GM23338 (cell line): ENCODE data around the gene GPR25. TPM values are rescaled to one million over a fixed set of nuclear protein-coding genes. Genes with fewer than 3 reads are reported as not detected.

Experiments
- ATAC-seq: fragments of 200-7000 bp; cut with Tn5 transposase; 3 replicates; pipeline ENCODE4 v1.9.1; 2020
- DNase-seq: peaks from one replicate; pipeline ENCODE4 v3.0.0-alpha.2; 2015; ENCODE audit warnings: low spot score
- H2AFZ ChIP-seq: fragments of 200-600 bp; sonication (generic); 2 replicates; pipeline ENCODE4 v1.8.0; 2016; ENCODE audit warnings: antibody characterized with exemption, mild to moderate bottlenecking, moderate library complexity
- H3F3A ChIP-seq: fragments of 200-600 bp; sonication (generic); replicated peaks from 2 replicates; pipeline ENCODE4 v1.8.0; 2017; ENCODE audit warnings: antibody characterized with exemption, mixed run types, low read depth
- H3K27ac ChIP-seq: fragments of 200-600 bp; sonication (generic); 2 replicates; pipeline ENCODE4 v1.6.1; 2016; ENCODE audit warnings: low read depth
- H3K27me3 ChIP-seq: fragments of 200-600 bp; sonication (generic); 2 replicates; pipeline ENCODE4 v1.8.0; 2016; ENCODE audit warnings: mild to moderate bottlenecking, mixed run types, moderate library complexity; ENCODE audit not compliant: insufficient read depth
- H3K36me3 ChIP-seq: fragments of 200-600 bp; sonication (generic); 2 replicates; pipeline ENCODE4 v1.8.0; 2016; ENCODE audit warnings: mild to moderate bottlenecking; ENCODE audit not compliant: insufficient read depth
- H3K4me1 ChIP-seq: fragments of 200-600 bp; sonication (generic); 2 replicates; pipeline ENCODE4 v1.8.0; 2016; ENCODE audit warnings: mild to moderate bottlenecking, moderate library complexity; ENCODE audit not compliant: insufficient read depth
- H3K4me2 ChIP-seq: fragments of 200-600 bp; sonication (generic); 2 replicates; pipeline ENCODE4 v1.7.1; 2017; ENCODE audit warnings: mixed run types
- H3K4me3 ChIP-seq: fragments of 200-600 bp; sonication (generic); 2 replicates; pipeline ENCODE4 v1.6.1; 2016; ENCODE audit warnings: mixed run types
- H3K79me2 ChIP-seq: fragments of 200-600 bp; sonication (generic); replicated peaks from 2 replicates; pipeline ENCODE4 v1.8.0; 2017; ENCODE audit warnings: mild to moderate bottlenecking; ENCODE audit not compliant: insufficient read depth
- H3K9me2 ChIP-seq: fragments of 200-600 bp; sonication (generic); 2 replicates; pipeline ENCODE4 v1.8.0; 2017; ENCODE audit not compliant: insufficient read depth
- H4K20me1 ChIP-seq: fragments of 200-600 bp; sonication (generic); replicated peaks from 2 replicates; pipeline ENCODE4 v1.8.0; 2017; ENCODE audit warnings: mild to moderate bottlenecking; ENCODE audit not compliant: insufficient read depth
- H3K27ac Mint-ChIP-seq: 2 replicates; pipeline ENCODE4 v1.8.0; 2020; ENCODE audit warnings: inconsistent platforms, mild to moderate bottlenecking, moderate library complexity, mixed read lengths
- H3K27me3 Mint-ChIP-seq: 3 replicates; pipeline ENCODE4 v1.8.0; 2022; ENCODE audit warnings: low read depth, mild to moderate bottlenecking, moderate library complexity, mixed read lengths, inconsistent platforms; ENCODE audit not compliant: insufficient read depth, poor library complexity
- H3K36me3 Mint-ChIP-seq: 3 replicates; pipeline ENCODE4 v1.8.0; 2021; ENCODE audit warnings: low read depth, mild to moderate bottlenecking, inconsistent platforms, moderate library complexity, mixed read lengths
- H3K4me1 Mint-ChIP-seq: 3 replicates; pipeline ENCODE4 v1.8.0; 2020; ENCODE audit warnings: mild to moderate bottlenecking, inconsistent platforms, mixed read lengths
- H3K4me3 Mint-ChIP-seq: 3 replicates; pipeline ENCODE4 v1.8.0; 2021; ENCODE audit warnings: moderate library complexity, mild to moderate bottlenecking, inconsistent platforms, mixed read lengths
- H3K9me3 Mint-ChIP-seq: 3 replicates; pipeline ENCODE4 v1.8.0; 2020; ENCODE audit warnings: moderate library complexity, mild to moderate bottlenecking, inconsistent platforms, mixed read lengths
- CREB1 ChIP-seq: fragments of 250-450 bp; sonication (Bioruptor Pico); IDR thresholded peaks from 2 replicates; pipeline ENCODE4 v1.5.0; 2020; ENCODE audit warnings: low read depth, mild to moderate bottlenecking, moderate library complexity
- EZH2 ChIP-seq: fragments of 200-600 bp; sonication (generic); IDR thresholded peaks from one replicate; pipeline ENCODE4 v1.8.0; 2017; ENCODE audit warnings: antibody characterized with exemption, mild to moderate bottlenecking, low read depth; ENCODE audit not compliant: unreplicated experiment
- EZH2phosphoT487 ChIP-seq: fragments of 200-600 bp; sonication (generic); IDR thresholded peaks from one replicate; pipeline ENCODE4 v1.8.1; 2018; ENCODE audit warnings: antibody characterized with exemption; ENCODE audit not compliant: unreplicated experiment
- JUNB ChIP-seq: IDR thresholded peaks from one replicate; pipeline ENCODE4 v1.6.1; 2016; ENCODE audit warnings: antibody characterized with exemption; ENCODE audit not compliant: unreplicated experiment
- NANOG ChIP-seq: IDR thresholded peaks from 2 replicates; pipeline ENCODE4 v1.6.1; 2016; ENCODE audit warnings: antibody characterized with exemption, borderline replicate concordance
- POLR2AphosphoS5 ChIP-seq: IDR thresholded peaks from 2 replicates; pipeline ENCODE4 v1.6.1; 2016; ENCODE audit warnings: antibody characterized with exemption, low read depth
- STAT1 ChIP-seq: IDR thresholded peaks from one replicate; pipeline ENCODE4 v1.6.1; 2016; ENCODE audit warnings: antibody characterized with exemption; ENCODE audit not compliant: unreplicated experiment
- ZNF114 ChIP-seq: fragments of 250-450 bp; sonication (Bioruptor Pico); IDR thresholded peaks from 2 replicates; pipeline ENCODE4 v1.5.0; 2020; ENCODE audit warnings: mild to moderate bottlenecking, moderate library complexity
- ZNF331 ChIP-seq: fragments of 250-450 bp; sonication (Bioruptor Pico); IDR thresholded peaks from 2 replicates; pipeline ENCODE4 v1.5.0; 2020; ENCODE audit warnings: low read depth, mild to moderate bottlenecking, moderate library complexity
- polyA plus RNA-seq: library from polyadenylated mRNA; unstranded; fragments of >200 nt; fragmentation: Nextera tagmentation; extraction: Ambion mirVana; gene quantifications from 2 replicates; pipeline ENCODE4 v1.2.1, GENCODE V29; 2016
- total RNA-seq: library from RNA; depleted of rRNA; stranded (reverse); fragments of >200 nt; shearing (Covaris generic); gene quantifications from 2 replicates; pipeline ENCODE4 v1.2.3, GENCODE V29; 2014
- TF ChIP-seq, protein P1 (sequence below), 2 experiments: fragments of 200-600 bp in 1 of 2; sonication (generic) in 1 of 2; conservative IDR thresholded peaks; 2 replicates each; pipeline versions ENCODE4 v1.5.1 to v1.6.1; 2016 to 2017; ENCODE audit warnings: antibody characterized with exemption in 2 of 2, low read depth in 2 of 2, mild to moderate bottlenecking in 2 of 2, moderate library complexity in 1 of 2
- TF ChIP-seq, protein P2 (sequence below): IDR thresholded peaks from one replicate; pipeline ENCODE4 v1.6.1; 2018; ENCODE audit warnings: antibody characterized with exemption; ENCODE audit not compliant: unreplicated experiment
- TF ChIP-seq, protein P3 (sequence below): fragments of 250-450 bp; sonication (Bioruptor Pico); IDR thresholded peaks from 2 replicates; pipeline ENCODE4 v1.5.0; 2020; ENCODE audit warnings: mild to moderate bottlenecking, moderate library complexity
- TF ChIP-seq, protein P4 (sequence below): IDR thresholded peaks from 2 replicates; pipeline ENCODE4 v1.6.1; 2016; ENCODE audit warnings: antibody characterized with exemption

GPR25 gene
- total and polyA plus RNA-seq, 2 experiments from 2014 or later, result not detected

DNA sequence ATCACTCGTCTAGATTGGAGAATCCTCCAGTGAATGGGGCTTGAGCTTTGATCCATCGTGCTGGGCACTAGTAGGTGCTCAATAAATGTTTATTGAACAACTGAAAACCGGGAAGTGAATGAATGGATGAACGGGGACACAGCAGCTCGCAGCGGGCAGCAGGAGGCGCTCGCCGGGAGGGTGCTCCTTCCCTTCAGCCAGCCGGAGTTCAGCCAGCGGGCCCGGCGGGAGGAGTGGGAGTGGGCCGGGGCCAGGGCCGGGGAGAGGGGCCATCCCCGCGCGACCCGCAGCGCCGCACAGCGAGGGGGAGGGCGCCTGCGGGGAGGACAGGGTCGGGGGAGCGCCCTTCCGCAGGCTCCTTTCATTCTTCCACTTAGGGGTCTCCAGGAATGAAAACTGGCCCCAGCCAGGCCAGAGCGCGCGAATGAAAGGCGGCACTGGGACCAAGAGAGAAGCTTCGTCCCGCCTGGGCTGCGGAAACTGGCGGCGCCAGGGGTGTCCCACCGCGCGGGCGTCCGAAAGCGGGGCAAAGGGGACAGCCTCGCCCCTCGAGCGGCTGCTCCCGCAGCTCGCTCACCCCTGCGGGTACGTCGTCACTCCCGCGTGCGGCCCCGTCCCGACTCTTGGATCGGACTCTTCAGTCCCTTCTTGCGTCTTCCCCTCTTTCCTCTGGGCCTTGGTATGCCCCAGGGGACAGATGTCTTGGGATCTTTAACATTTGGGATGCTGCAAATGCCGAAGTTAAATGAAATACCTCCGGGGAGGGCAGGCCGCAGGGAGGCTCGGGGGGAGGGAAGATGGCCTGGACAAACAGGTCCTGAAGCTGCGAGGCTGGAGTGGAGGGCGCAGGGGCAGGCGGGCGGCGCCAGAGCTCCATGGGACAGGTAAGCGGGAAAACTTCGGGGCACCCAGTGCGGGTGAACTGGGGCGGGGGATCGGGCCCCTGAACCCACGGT, 18.3 kb downstream of the GPR25 start:
- peaks cover 36% of the 10 kb centered on the region for H3K27me3 Mint-ChIP-seq
- no peaks in the 10 kb centered on the region for H3K36me3 ChIP-seq
- peaks cover 4% of the 10 kb centered on the region; the same call in 1 of the 3 replicates for H3K36me3 Mint-ChIP-seq

More for the DNA sequence above, 18.3 kb downstream of the GPR25 start:
- Histone ChIP-seq H3K4me2 (peak overlapping the region; percentile 95), H3K27ac (peak overlapping the region; percentile 99), H3K27me3 (no peaks in the 10 kb centered on the region), H3K9me2 (no peaks in the 10 kb centered on the region), H4K20me1 (no peaks in the 10 kb centered on the region; the same call in 1 of the 2 replicates), H3K4me3 (peak overlapping the region; percentile 74), H2AFZ (peak overlapping the region; percentile 85), H3F3A (0 out of 2 replicates have a peak, but pooled peaks cover 9% of the 10 kb centered on the region), H3K79me2 (peaks cover 42% of the 10 kb centered on the region), H3K4me1 (peaks cover 64% of the 10 kb centered on the region)
- peak overlapping the region; percentile 95 for H3K27ac Mint-ChIP-seq
- H3K4me1 Mint-ChIP-seq, result peaks cover 71% of the 10 kb centered on the region
- TF ChIP-seq STAT1 (no peak), POLR2AphosphoS5 (peak; percentile 58), ZNF331 (CRISPR knock-in tag) (no peak), JUNB (peak; percentile 34), CREB1 (CRISPR knock-in tag) (peak; percentile 16; the same call in 1 of the 2 replicates), NANOG (no peak), EZH2phosphoT487 (no peak), EZH2 (no peak), ZNF114 (CRISPR knock-in tag) (no peak)
- TF ChIP-seq, protein P1, sequence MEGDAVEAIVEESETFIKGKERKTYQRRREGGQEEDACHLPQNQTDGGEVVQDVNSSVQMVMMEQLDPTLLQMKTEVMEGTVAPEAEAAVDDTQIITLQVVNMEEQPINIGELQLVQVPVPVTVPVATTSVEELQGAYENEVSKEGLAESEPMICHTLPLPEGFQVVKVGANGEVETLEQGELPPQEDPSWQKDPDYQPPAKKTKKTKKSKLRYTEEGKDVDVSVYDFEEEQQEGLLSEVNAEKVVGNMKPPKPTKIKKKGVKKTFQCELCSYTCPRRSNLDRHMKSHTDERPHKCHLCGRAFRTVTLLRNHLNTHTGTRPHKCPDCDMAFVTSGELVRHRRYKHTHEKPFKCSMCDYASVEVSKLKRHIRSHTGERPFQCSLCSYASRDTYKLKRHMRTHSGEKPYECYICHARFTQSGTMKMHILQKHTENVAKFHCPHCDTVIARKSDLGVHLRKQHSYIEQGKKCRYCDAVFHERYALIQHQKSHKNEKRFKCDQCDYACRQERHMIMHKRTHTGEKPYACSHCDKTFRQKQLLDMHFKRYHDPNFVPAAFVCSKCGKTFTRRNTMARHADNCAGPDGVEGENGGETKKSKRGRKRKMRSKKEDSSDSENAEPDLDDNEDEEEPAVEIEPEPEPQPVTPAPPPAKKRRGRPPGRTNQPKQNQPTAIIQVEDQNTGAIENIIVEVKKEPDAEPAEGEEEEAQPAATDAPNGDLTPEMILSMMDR (conservative IDR thresholded peaks at IDR 0.05; ENCODE audit: low read depth in 2 of 2), result peak; percentile 77 to 80
- TF ChIP-seq, protein P2, sequence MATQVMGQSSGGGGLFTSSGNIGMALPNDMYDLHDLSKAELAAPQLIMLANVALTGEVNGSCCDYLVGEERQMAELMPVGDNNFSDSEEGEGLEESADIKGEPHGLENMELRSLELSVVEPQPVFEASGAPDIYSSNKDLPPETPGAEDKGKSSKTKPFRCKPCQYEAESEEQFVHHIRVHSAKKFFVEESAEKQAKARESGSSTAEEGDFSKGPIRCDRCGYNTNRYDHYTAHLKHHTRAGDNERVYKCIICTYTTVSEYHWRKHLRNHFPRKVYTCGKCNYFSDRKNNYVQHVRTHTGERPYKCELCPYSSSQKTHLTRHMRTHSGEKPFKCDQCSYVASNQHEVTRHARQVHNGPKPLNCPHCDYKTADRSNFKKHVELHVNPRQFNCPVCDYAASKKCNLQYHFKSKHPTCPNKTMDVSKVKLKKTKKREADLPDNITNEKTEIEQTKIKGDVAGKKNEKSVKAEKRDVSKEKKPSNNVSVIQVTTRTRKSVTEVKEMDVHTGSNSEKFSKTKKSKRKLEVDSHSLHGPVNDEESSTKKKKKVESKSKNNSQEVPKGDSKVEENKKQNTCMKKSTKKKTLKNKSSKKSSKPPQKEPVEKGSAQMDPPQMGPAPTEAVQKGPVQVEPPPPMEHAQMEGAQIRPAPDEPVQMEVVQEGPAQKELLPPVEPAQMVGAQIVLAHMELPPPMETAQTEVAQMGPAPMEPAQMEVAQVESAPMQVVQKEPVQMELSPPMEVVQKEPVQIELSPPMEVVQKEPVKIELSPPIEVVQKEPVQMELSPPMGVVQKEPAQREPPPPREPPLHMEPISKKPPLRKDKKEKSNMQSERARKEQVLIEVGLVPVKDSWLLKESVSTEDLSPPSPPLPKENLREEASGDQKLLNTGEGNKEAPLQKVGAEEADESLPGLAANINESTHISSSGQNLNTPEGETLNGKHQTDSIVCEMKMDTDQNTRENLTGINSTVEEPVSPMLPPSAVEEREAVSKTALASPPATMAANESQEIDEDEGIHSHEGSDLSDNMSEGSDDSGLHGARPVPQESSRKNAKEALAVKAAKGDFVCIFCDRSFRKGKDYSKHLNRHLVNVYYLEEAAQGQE, result no peak
- TF ChIP-seq, protein P3, sequence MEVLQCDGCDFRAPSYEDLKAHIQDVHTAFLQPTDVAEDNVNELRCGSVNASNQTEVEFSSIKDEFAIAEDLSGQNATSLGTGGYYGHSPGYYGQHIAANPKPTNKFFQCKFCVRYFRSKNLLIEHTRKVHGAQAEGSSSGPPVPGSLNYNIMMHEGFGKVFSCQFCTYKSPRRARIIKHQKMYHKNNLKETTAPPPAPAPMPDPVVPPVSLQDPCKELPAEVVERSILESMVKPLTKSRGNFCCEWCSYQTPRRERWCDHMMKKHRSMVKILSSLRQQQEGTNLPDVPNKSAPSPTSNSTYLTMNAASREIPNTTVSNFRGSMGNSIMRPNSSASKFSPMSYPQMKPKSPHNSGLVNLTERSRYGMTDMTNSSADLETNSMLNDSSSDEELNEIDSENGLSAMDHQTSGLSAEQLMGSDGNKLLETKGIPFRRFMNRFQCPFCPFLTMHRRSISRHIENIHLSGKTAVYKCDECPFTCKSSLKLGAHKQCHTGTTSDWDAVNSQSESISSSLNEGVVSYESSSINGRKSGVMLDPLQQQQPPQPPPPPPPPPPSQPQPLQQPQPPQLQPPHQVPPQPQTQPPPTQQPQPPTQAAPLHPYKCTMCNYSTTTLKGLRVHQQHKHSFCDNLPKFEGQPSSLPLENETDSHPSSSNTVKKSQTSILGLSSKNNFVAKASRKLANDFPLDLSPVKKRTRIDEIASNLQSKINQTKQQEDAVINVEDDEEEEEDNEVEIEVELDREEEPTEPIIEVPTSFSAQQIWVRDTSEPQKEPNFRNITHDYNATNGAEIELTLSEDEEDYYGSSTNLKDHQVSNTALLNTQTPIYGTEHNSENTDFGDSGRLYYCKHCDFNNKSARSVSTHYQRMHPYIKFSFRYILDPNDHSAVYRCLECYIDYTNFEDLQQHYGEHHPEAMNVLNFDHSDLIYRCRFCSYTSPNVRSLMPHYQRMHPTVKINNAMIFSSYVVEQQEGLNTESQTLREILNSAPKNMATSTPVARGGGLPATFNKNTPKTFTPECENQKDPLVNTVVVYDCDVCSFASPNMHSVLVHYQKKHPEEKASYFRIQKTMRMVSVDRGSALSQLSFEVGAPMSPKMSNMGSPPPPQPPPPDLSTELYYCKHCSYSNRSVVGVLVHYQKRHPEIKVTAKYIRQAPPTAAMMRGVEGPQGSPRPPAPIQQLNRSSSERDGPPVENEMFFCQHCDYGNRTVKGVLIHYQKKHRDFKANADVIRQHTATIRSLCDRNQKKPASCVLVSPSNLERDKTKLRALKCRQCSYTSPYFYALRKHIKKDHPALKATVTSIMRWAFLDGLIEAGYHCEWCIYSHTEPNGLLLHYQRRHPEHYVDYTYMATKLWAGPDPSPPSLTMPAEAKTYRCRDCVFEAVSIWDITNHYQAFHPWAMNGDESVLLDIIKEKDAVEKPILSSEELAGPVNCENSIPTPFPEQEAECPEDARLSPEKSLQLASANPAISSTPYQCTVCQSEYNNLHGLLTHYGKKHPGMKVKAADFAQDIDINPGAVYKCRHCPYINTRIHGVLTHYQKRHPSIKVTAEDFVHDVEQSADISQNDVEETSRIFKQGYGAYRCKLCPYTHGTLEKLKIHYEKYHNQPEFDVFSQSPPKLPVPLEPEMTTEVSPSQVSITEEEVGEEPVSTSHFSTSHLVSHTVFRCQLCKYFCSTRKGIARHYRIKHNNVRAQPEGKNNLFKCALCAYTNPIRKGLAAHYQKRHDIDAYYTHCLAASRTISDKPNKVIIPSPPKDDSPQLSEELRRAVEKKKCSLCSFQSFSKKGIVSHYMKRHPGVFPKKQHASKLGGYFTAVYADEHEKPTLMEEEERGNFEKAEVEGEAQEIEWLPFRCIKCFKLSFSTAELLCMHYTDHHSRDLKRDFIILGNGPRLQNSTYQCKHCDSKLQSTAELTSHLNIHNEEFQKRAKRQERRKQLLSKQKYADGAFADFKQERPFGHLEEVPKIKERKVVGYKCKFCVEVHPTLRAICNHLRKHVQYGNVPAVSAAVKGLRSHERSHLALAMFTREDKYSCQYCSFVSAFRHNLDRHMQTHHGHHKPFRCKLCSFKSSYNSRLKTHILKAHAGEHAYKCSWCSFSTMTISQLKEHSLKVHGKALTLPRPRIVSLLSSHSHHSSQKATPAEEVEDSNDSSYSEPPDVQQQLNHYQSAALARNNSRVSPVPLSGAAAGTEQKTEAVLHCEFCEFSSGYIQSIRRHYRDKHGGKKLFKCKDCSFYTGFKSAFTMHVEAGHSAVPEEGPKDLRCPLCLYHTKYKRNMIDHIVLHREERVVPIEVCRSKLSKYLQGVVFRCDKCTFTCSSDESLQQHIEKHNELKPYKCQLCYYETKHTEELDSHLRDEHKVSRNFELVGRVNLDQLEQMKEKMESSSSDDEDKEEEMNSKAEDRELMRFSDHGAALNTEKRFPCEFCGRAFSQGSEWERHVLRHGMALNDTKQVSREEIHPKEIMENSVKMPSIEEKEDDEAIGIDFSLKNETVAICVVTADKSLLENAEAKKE (CRISPR knock-in tag), result no peak
- TF ChIP-seq, protein P4, sequence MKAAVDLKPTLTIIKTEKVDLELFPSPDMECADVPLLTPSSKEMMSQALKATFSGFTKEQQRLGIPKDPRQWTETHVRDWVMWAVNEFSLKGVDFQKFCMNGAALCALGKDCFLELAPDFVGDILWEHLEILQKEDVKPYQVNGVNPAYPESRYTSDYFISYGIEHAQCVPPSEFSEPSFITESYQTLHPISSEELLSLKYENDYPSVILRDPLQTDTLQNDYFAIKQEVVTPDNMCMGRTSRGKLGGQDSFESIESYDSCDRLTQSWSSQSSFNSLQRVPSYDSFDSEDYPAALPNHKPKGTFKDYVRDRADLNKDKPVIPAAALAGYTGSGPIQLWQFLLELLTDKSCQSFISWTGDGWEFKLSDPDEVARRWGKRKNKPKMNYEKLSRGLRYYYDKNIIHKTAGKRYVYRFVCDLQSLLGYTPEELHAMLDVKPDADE, result no peak
- peak overlapping the region; percentile 85 for H3K4me3 Mint-ChIP-seq
- peak; percentile 52 for ATAC-seq
- peak; percentile 90 for DNase-seq
- no peaks in the 10 kb centered on the region; the same call in 2 of the 3 replicates for H3K9me3 Mint-ChIP-seq
